Right cardiac atrium (tissue), 5 donors: ENCODE measurements around the gene FOXL3. TPM values are rescaled to one million over a fixed set of nuclear protein-coding genes. Genes with fewer than 3 reads are reported as not detected.

ENCODE experiments used
- ATAC-seq, 2 donors: fragments of 200-7000 bp; cut with Tn5 transposase; one replicate each; pipeline versions ENCODE4 v1.8.0 to v1.9.1; 2020; ENCODE audit warnings: moderate library complexity in 2 of 2, mild to moderate bottlenecking in 1 of 2
- DNase-seq, 3 donors: peaks; one replicate each; pipeline ENCODE4 v3.0.0-alpha.2; 2020
- H3K27ac ChIP-seq: one replicate; pipeline ENCODE4 v1.5.1; 2013; ENCODE audit warnings: mild to moderate bottlenecking, low read length, control low read depth, moderate library complexity
- H3K27me3 ChIP-seq: one replicate; pipeline ENCODE4 v1.6.1; 2013; ENCODE audit not compliant: control insufficient read depth, insufficient read depth
- H3K4me1 ChIP-seq: one replicate; pipeline ENCODE4 v1.6.1; 2013; ENCODE audit warnings: low read length; ENCODE audit not compliant: control insufficient read depth, insufficient read depth
- H3K4me3 ChIP-seq: one replicate; pipeline ENCODE4 v1.5.1; 2013; ENCODE audit warnings: low read length, control low read depth
- H3K9me3 ChIP-seq: one replicate; pipeline ENCODE4 v1.6.1; 2013; ENCODE audit warnings: low read length; ENCODE audit not compliant: control insufficient read depth
- WGBS: extraction: QIAGEN DNeasy Blood & Tissue Kit; methylation state at CpG from one replicate; pipeline ENCODE4 v1.1.7; 2013; 5-methylcytosine and 5-hydroxymethylcytosine counted together
- intact Hi-C, 4 donors: fragments of 100-400 bp; cut with DNase I; formaldehyde crosslinking; loops; one replicate each; pipeline versions ENCODE4 v1.11.0 to v1.14.0; 2022 to 2023
- polyA plus RNA-seq: library from polyadenylated mRNA; stranded (reverse); fragments of 200-250 nt; gene quantifications from one replicate; pipeline ENCODE4 v1.2.3, GENCODE V29; 2013
- total RNA-seq, 4 donors: library from RNA; stranded (reverse); fragmentation: NEBNext Ultra II Directional; extraction: Animal tissue kit (Norgen Biotek cat#: 25700); gene quantifications; one replicate each; pipeline ENCODE4 v1.2.1, GENCODE V29; 2021
- donor health status: healthy with polysubstance abuse.
- donor health status: DM: no; HTN: yes; CAD: no.
- donor health status: DM: no; HTN: no; CAD: no.
- donor health status: DM: no; HTN: yes; CAD: no; lungs with severe emphysema.
- donor health status: DM: yes; HTN: yes; CAD: no.

FOXL3 gene
- total and polyA plus RNA-seq, 5 donors: not detected

- no peak for DNase-seq
Observed at GRCh38 chr7:300048-300447, 10.1 kb downstream of the FOXL3 start.

GRCh38 chr7:300546-301290 lies 10.7 kb downstream of the FOXL3 start:
- Histone ChIP-seq H3K4me3 (no peak overlapping the region), H3K9me3 (no peaks in the 10 kb centered on the region), H3K27me3 (no peaks in the 10 kb centered on the region), H3K27ac (no peak overlapping the region), H3K4me1 (no peaks in the 10 kb centered on the region)
- no peak for DNase-seq
- WGBS: 84% methylated on average over 13 of the region's 13 CpGs
- no peak for ATAC-seq
- intact Hi-C loops: no loop called here

More at GRCh38 chr7:300048-300447, 10.1 kb downstream of the FOXL3 start:
- WGBS: 81% methylated on average over 10 of the region's 10 CpGs
- intact Hi-C loops: no loop called here
- no peaks in the 10 kb centered on the region for H3K4me1 ChIP-seq
- no peak for ATAC-seq
- H3K27me3 ChIP-seq: no peaks in the 10 kb centered on the region
- H3K27ac ChIP-seq: no peak overlapping the region
- H3K9me3 ChIP-seq: no peaks in the 10 kb centered on the region
- H3K4me3 ChIP-seq: no peak overlapping the region

DNA sequence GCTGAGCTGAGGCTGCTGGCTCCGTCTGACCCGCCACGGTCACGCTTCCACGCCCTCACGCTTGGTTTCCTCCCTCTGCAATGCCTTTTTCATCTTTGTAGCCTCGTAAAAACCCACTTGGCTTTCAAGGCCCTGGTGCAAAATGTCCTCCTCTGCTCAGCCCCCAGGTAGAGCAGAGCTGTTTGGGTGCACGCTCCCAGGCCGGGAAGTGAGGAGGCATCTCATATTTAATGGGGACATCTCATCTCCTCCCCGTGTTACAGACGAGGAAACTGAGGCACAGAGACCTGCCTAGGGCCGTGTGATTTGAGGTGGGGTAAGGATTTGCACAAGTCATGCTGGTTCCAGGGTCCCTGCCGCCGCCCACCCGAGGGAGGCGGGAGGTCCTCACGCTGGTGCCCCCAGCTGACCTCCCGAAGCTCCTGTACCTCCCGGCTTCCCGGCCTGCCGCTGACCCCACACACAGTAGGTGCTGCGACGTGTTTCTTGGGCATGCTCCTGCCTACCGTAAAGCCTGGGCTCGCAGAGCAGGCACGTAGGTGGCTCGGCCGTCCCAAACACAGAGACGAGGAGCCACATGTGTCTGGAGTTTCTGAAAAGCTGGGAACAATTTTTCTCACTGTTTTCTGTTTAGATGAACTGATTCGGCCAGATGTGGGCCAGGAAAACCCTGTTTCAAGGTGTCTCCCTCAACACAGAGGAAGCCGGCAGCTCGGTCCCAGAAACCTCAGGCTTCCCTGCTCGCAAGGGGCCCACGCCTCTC lies 11.5 kb downstream of the FOXL3 start:
- no peak for DNase-seq
- WGBS: 84% methylated on average over 34 of the region's 34 CpGs
- ATAC-seq: no peak
- Histone ChIP-seq H3K27ac (no peak overlapping the region), H3K4me3 (no peak overlapping the region), H3K27me3 (no peaks in the 10 kb centered on the region), H3K9me3 (no peaks in the 10 kb centered on the region), H3K4me1 (no peaks in the 10 kb centered on the region)
- intact Hi-C loops: no loop called here

- H3K9me3 ChIP-seq: no peaks in the 10 kb centered on the region
- no peak overlapping the region for H3K4me3 ChIP-seq
- WGBS: 87% methylated on average over 18 of the region's 18 CpGs
- ATAC-seq (peak in 1 of 2 donors; percentile 12), DNase-seq (no peak)
- intact Hi-C loops: no loop called here
- H3K27ac ChIP-seq: no peak overlapping the region
- H3K27me3 ChIP-seq: no peaks in the 10 kb centered on the region
- H3K4me1 ChIP-seq: no peaks in the 10 kb centered on the region
Observed at GRCh38 chr7:302054-302992, 12.4 kb downstream of the FOXL3 start.

- no peaks in the 10 kb centered on the region for H3K27me3 ChIP-seq
- 84% methylated on average over 11 of the region's 11 CpGs for WGBS
- H3K4me1 ChIP-seq: no peaks in the 10 kb centered on the region
- DNase-seq (no peak), ATAC-seq (no peak)
- no peak overlapping the region for H3K27ac ChIP-seq
- H3K9me3 ChIP-seq: no peaks in the 10 kb centered on the region
- intact Hi-C loops: no loop called here
- no peak overlapping the region for H3K4me3 ChIP-seq
Observed at GRCh38 chr7:303425-303824, 13.5 kb downstream of the FOXL3 start.

GRCh38 chr7:303884-304573 lies 14.1 kb downstream of the FOXL3 start:
- H3K4me3 ChIP-seq: no peak overlapping the region
- no peak overlapping the region for H3K27ac ChIP-seq
- 86% methylated on average over 24 of the region's 24 CpGs for WGBS
- intact Hi-C loops: no loop called here
- H3K27me3 ChIP-seq: no peaks in the 10 kb centered on the region
- no peaks in the 10 kb centered on the region for H3K4me1 ChIP-seq
- ATAC-seq: no peak
- no peak for DNase-seq
- H3K9me3 ChIP-seq: no peaks in the 10 kb centered on the region

DNA sequence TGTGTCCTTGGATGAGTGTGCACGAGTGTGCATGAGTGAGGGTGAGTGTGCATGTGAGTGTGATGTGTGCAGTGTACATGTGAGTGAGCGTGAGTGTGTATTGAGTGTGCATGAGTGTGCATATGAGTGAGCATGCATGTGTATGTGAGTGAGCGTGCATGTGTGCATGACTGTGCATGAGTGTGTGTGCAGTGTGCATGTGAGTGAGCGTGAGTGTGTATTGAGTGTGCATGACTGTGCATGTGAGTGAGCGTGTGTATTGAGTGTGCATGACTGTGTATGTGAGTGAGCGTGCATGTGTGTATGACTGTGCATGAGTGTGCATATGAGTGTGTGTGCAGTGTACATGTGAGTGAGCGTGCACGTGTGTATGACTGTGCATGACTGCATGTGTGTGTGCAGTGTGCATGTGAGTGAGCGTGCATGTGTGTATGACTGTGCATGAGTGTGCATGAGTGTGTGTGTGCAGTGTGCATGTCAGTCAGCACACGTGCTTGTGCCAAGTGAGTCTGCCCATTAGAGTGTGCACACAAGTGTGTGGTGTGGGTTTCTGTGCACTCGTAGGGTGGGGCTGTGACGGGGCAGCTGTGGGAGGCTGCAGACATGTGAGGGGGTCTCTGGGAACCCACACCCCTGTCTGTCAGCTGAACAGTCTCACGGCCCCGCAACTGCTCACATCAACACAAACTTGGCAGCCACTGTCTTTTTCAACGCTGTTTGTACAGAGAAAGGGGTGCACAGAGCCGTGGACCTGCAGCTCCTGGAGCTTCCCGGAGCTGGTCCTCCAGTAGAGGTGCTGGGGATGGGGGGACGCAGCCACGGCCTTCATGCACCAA lies 14.8 kb downstream of the FOXL3 start:
- Histone ChIP-seq H3K27ac (no peak overlapping the region), H3K9me3 (no peaks in the 10 kb centered on the region), H3K27me3 (no peaks in the 10 kb centered on the region), H3K4me3 (no peak overlapping the region), H3K4me1 (no peaks in the 10 kb centered on the region)
- WGBS: 79% methylated on average over 19 of the region's 19 CpGs
- ATAC-seq: no peak
- intact Hi-C loops: no loop called here
- DNase-seq: no peak

DNA sequence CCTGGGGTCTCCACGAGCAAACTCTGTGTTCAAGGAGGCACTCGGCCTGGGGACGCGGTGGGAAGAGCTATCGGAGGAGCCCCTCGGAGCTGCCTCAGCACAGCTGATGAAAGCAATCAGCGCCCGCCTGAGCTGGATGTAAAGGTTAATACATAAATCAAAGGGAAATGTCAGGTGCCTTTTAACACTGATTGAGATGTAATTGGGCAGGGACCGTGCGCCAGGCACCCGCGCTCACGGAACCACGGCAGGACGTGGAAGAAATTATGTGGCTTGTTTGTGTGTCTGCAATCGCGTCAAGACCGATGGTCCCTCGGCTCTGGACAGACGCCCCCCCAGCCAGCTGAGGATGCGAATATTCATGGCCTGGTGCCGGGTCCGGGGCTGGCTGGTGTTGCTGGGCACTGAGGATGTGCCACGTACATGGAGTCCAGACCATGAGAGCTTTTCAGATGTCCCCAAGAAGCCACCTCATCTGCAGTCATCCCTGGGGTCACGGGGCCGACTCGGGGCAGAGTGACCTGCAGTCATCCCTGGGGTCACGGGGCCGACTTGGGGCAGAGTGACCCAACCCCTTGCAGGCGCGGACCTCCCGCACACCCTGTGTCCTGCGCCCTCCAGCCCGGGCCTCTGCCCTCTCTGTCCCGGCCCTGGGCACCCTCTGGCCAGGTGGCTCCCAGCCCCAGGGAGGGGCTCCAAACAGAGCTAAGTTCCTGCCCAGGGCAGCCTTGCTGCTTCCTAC lies 15.6 kb downstream of the FOXL3 start:
- intact Hi-C loops: no loop called here
- DNase-seq (peak in 2 of 3 donors; percentile 11 to 43), ATAC-seq (no peak)
- no peaks in the 10 kb centered on the region for H3K9me3 ChIP-seq
- H3K4me1 ChIP-seq: no peaks in the 10 kb centered on the region
- no peaks in the 10 kb centered on the region for H3K27me3 ChIP-seq
- H3K4me3 ChIP-seq: no peak overlapping the region
- no peak overlapping the region for H3K27ac ChIP-seq
- WGBS: 85% methylated on average over 35 of the region's 35 CpGs

GRCh38 chr7:307970-308369 lies 18.0 kb downstream of the FOXL3 start:
- 60% methylated on average over 3 of the region's 3 CpGs for WGBS
- Histone ChIP-seq H3K27ac (no peak overlapping the region), H3K27me3 (no peaks in the 10 kb centered on the region), H3K4me1 (no peaks in the 10 kb centered on the region), H3K9me3 (no peaks in the 10 kb centered on the region), H3K4me3 (no peak overlapping the region)
- DNase-seq (no peak), ATAC-seq (no peak)
- intact Hi-C loops: no loop called here
